Measurements from ENCODE around the gene NDUFS1.
"Not testable (repeated sequence)": the region's sequence is repeated elsewhere in the genome, so short reads cannot be mapped to it uniquely, and the experiment has no call there.

NDUFS1 gene

GRCh38 chr2:206083602-206084438 is 75.4 kb downstream of the NDUFS1 start:
- in situ Hi-C loops (cut with HindIII; ENCODE audit: low sequenced_read_pairs): no loop called here
- DNase-seq (ENCODE audit: low read depth): no peak
- TF ChIP-seq, protein P1, sequence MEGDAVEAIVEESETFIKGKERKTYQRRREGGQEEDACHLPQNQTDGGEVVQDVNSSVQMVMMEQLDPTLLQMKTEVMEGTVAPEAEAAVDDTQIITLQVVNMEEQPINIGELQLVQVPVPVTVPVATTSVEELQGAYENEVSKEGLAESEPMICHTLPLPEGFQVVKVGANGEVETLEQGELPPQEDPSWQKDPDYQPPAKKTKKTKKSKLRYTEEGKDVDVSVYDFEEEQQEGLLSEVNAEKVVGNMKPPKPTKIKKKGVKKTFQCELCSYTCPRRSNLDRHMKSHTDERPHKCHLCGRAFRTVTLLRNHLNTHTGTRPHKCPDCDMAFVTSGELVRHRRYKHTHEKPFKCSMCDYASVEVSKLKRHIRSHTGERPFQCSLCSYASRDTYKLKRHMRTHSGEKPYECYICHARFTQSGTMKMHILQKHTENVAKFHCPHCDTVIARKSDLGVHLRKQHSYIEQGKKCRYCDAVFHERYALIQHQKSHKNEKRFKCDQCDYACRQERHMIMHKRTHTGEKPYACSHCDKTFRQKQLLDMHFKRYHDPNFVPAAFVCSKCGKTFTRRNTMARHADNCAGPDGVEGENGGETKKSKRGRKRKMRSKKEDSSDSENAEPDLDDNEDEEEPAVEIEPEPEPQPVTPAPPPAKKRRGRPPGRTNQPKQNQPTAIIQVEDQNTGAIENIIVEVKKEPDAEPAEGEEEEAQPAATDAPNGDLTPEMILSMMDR (IDR thresholded peaks at IDR 0.05; ENCODE audit: low read depth, low read length, missing control alignments): no peak
- H3K4me3 ChIP-seq (ENCODE audit: low read depth, low read length): peak overlapping the region; percentile 83

DNA sequence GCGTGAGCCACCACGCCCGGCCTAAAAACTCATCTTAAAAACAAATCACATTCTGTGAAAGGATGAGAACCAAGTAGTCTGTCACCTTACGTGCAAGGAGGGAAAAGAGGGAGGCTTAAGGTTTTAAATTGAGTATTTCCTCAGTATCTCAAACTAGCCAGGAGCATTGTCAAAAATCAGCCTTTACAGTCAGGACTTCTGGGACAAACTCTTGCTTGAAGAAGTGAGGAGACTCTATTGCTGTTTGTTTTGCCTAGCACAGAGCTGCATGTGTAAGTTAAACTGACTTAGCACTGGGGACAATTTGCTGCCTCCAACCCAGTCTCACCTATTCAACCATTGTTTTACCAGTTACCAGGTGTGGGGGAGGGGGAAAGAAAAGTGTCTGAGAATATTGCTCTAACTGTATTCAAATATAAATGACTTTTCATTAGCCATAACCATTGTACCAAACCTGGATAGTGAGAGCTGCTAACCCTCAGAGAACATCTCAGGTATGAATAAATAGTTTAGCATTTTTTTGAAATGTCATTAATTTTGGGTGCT is 76.9 kb downstream of the NDUFS1 start:
- DNase-seq (ENCODE audit: low read depth): no peak
- H3K4me3 ChIP-seq (ENCODE audit: low read depth, low read length): no peak overlapping the region
- in situ Hi-C loops (cut with HindIII; ENCODE audit: low sequenced_read_pairs): no loop called here
- TF ChIP-seq, protein P1 (IDR thresholded peaks at IDR 0.05; ENCODE audit: low read depth, low read length, missing control alignments): no peak

DNA sequence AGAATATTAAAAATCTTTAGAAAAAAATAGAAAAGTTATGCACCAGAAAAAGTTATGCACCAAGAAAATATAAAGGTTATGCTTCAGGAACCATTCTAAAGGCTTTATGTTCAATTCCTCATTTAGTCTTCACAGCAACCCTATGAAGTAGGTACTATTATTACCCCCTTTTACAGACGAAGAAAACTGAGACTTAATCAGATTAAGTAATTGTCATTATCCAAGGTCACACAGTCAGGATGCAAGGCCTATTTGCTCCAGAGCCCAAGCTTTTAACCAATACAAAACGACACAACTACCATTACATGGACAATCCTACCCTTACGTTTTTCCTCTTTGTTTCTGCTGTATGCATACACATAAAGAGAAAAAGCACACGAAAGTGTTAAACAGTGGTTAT is 78.3 kb downstream of the NDUFS1 start:
- in situ Hi-C loops (cut with HindIII; ENCODE audit: low sequenced_read_pairs): no loop called here
- TF ChIP-seq, protein P1 (IDR thresholded peaks at IDR 0.05; ENCODE audit: low read depth, low read length, missing control alignments): no peak

GRCh38 chr2:206079699-206080465 is 79.4 kb downstream of the NDUFS1 start:
- DNase-seq (ENCODE audit: low read depth): no peak
- in situ Hi-C loops (cut with HindIII; ENCODE audit: low sequenced_read_pairs): no loop called here
- H3K4me3 ChIP-seq (ENCODE audit: low read depth, low read length): no peak overlapping the region
- TF ChIP-seq, protein P1 (IDR thresholded peaks at IDR 0.05; ENCODE audit: low read depth, low read length, missing control alignments): no peak

More for the DNA sequence above, 78.3 kb downstream of the NDUFS1 start:
- H3K4me3 ChIP-seq (ENCODE audit: low read depth, low read length): no peak overlapping the region
- no peak for DNase-seq (ENCODE audit: low read depth)

DNA sequence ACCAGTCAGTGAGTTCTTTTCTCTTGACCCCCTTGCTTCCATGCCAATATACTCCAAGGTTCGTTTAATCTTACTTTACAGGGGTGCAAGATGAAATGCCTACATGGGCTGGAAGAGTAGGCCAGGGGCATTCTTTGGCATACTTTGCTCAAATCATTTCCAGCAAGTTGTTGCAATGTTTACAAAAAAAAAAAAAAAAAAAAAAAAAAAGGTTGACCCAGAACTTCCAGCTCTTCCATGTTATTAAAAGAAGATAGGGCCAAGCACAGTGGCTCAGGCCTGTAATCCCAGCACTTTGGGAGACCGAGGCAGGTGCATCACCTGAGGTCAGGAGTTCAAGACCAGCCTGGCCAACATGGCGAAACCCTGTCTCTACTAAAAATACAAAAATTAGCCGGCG is 81.4 kb downstream of the NDUFS1 start:
- H3K4me3 ChIP-seq (ENCODE audit: low read depth, low read length); in situ Hi-C loops (cut with HindIII; ENCODE audit: low sequenced_read_pairs); DNase-seq (ENCODE audit: low read depth): not testable (repeated sequence)

DNA sequence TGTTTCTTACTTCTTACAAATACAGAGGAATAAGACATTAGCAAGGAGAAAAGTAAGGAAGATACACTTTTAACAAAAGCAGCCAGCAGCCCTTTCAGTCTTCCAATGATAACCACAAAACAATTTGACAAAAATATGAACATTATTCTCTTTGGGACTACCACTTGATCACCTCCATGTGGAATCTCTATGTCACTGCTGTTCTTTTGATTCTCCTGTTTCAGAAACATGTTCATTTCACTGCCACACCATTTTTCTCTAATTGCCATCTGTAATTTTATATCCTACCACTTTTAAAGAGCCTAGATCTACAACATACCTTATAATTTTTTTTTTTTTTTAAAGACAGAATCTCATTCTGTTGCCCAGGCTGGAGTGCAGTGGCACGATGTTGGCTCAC is 84.1 kb downstream of the NDUFS1 start:
- DNase-seq (ENCODE audit: low read depth): no peak
- in situ Hi-C loops (cut with HindIII; ENCODE audit: low sequenced_read_pairs): no loop called here
- TF ChIP-seq, protein P1 (IDR thresholded peaks at IDR 0.05; ENCODE audit: low read depth, low read length, missing control alignments): no peak
- no peak overlapping the region for H3K4me3 ChIP-seq (ENCODE audit: low read depth, low read length)

All from astrocyte of the cerebellum (primary cell).